CD4-positive, CD25-positive, alpha-beta regulatory T cell (primary cell): ENCODE measurements around the gene INHBB. TPM values are rescaled to one million over a fixed set of nuclear protein-coding genes. Genes with fewer than 3 reads are reported as not detected.

ENCODE experiments used
- ATAC-seq, 2 donors: fragments of 150-1000 bp; cut with Tn5 transposase; one replicate each; pipeline ENCODE4 v1.10.0; 2021; ENCODE audit warnings: low read depth in 2 of 2, moderate number of reproducible peaks in 2 of 2, moderate library complexity in 1 of 2
- DNase-seq, 3 donors: peaks; one replicate each; pipeline versions ENCODE4 v3.0.0 to v3.0.0-alpha.2; 2012 to 2022; ENCODE audit warnings: mixed read lengths in 1 of 3
- H3K27ac ChIP-seq: one replicate; pipeline ENCODE4 v1.7.0; 2013; ENCODE audit warnings: mild to moderate bottlenecking, low read length; ENCODE audit not compliant: insufficient read depth, poor library complexity, severe bottlenecking
- H3K27me3 ChIP-seq: one replicate; pipeline ENCODE4 v1.7.0; 2013; ENCODE audit warnings: low read length; ENCODE audit not compliant: control insufficient read depth, insufficient read depth
- H3K36me3 ChIP-seq: one replicate; pipeline ENCODE4 v1.7.0; 2013; ENCODE audit warnings: mild to moderate bottlenecking, low read length, moderate library complexity; ENCODE audit not compliant: control insufficient read depth, insufficient read depth
- H3K4me1 ChIP-seq: 2 replicates; pipeline ENCODE4 v1.7.0; 2013; ENCODE audit warnings: mild to moderate bottlenecking, low read length; ENCODE audit not compliant: insufficient read depth, control insufficient read depth, poor library complexity, severe bottlenecking
- H3K4me3 ChIP-seq: one replicate; pipeline ENCODE4 v1.7.0; 2013; ENCODE audit warnings: low read depth, mild to moderate bottlenecking, low read length, moderate library complexity
- H3K9me3 ChIP-seq, 2 experiments: 1 replicate in 1 of 2; 2 replicates in 1 of 2; pipeline ENCODE4 v1.7.0; 2013; ENCODE audit warnings: low read length in 2 of 2, mild to moderate bottlenecking in 1 of 2, moderate library complexity in 1 of 2; ENCODE audit not compliant: control insufficient read depth in 2 of 2
- H3K27ac Mint-ChIP-seq, 3 donors: one replicate each; pipeline ENCODE4 v1.8.0; 2020 to 2022; ENCODE audit warnings: mild to moderate bottlenecking in 3 of 3, mixed read lengths in 3 of 3, moderate library complexity in 2 of 3
- H3K27me3 Mint-ChIP-seq: one replicate; pipeline ENCODE4 v1.8.0; 2022; ENCODE audit warnings: mild to moderate bottlenecking, mixed read lengths
- H3K36me3 Mint-ChIP-seq: one replicate; pipeline ENCODE4 v1.8.0; 2020; ENCODE audit warnings: mixed read lengths
- H3K4me1 Mint-ChIP-seq, 4 donors: one replicate each; pipeline ENCODE4 v1.8.0; 2020 to 2022; ENCODE audit warnings: mixed read lengths in 4 of 4, mild to moderate bottlenecking in 1 of 4
- H3K4me3 Mint-ChIP-seq, 4 donors: one replicate each; pipeline ENCODE4 v1.8.0; 2020 to 2022; ENCODE audit warnings: mild to moderate bottlenecking in 4 of 4, mixed read lengths in 4 of 4, moderate library complexity in 3 of 4
- H3K9me3 Mint-ChIP-seq, 7 donors: one replicate each; pipeline ENCODE4 v1.8.0; 2020 to 2022; ENCODE audit warnings: mixed read lengths in 7 of 7, mild to moderate bottlenecking in 3 of 7, moderate library complexity in 2 of 7
- polyA plus RNA-seq, 4 donors: library from polyadenylated mRNA; unstranded; fragments of 300-500 nt; fragmentation: Illumina TruSeq; gene quantifications; one replicate each; pipeline ENCODE4 v1.2.3, GENCODE V29; 2021
- total RNA-seq: library from RNA; stranded (reverse); gene quantifications from one replicate; pipeline ENCODE4 v1.2.3, GENCODE V29; 2022

Gene INHBB
- total and polyA plus RNA-seq, 5 donors from 2014 or later: not detected

GRCh38 chr2:120330946-120331822, 14.8 kb upstream of the INHBB start:
- H3K4me1 ChIP-seq: no peaks in the 10 kb centered on the region
- no peak overlapping the region for H3K4me3 Mint-ChIP-seq
- H3K27me3 Mint-ChIP-seq: peaks cover 31% of the 10 kb centered on the region
- no peaks in the 10 kb centered on the region for H3K36me3 Mint-ChIP-seq
- H3K27ac Mint-ChIP-seq: no peak overlapping the region
- H3K4me1 Mint-ChIP-seq: peaks cover 0 to 2% (median 0%) of the 10 kb centered on the region in 4 donors
- peaks cover 0 to 6% (median 2%) of the 10 kb centered on the region in 7 donors for H3K9me3 Mint-ChIP-seq
- DNase-seq (no peak), ATAC-seq (no peak)
- H3K27ac ChIP-seq: no peak overlapping the region
- H3K9me3 ChIP-seq: no peaks in the 10 kb centered on the region
- no peak overlapping the region for H3K4me3 ChIP-seq
- no peaks in the 10 kb centered on the region for H3K36me3 ChIP-seq
- H3K27me3 ChIP-seq: no peaks in the 10 kb centered on the region

- DNase-seq (no peak), ATAC-seq (no peak)
- no peaks in the 10 kb centered on the region for H3K36me3 ChIP-seq
- H3K27ac ChIP-seq: no peak overlapping the region
- no peaks in the 10 kb centered on the region for H3K36me3 Mint-ChIP-seq
- H3K4me3 Mint-ChIP-seq: no peak overlapping the region
- no peak overlapping the region for H3K27ac Mint-ChIP-seq
- peaks cover 0 to 2% (median 0%) of the 10 kb centered on the region in 4 donors for H3K4me1 Mint-ChIP-seq
- no peaks in the 10 kb centered on the region for H3K4me1 ChIP-seq
- no peaks in the 10 kb centered on the region for H3K9me3 ChIP-seq
- H3K27me3 Mint-ChIP-seq: peaks cover 35% of the 10 kb centered on the region
- H3K27me3 ChIP-seq: no peaks in the 10 kb centered on the region
- no peak overlapping the region for H3K4me3 ChIP-seq
- peaks cover 0 to 6% (median 2%) of the 10 kb centered on the region in 7 donors for H3K9me3 Mint-ChIP-seq
Measured at GRCh38 chr2:120331903-120332302, 14.0 kb upstream of the INHBB start.

- Histone ChIP-seq H3K36me3 (no peaks in the 10 kb centered on the region), H3K4me3 (no peak overlapping the region), H3K4me1 (no peaks in the 10 kb centered on the region), H3K9me3 (no peaks in the 10 kb centered on the region), H3K27ac (no peak overlapping the region), H3K27me3 (no peaks in the 10 kb centered on the region)
- no peak overlapping the region for H3K4me3 Mint-ChIP-seq
- H3K27me3 Mint-ChIP-seq: peaks cover 36% of the 10 kb centered on the region
- no peak for ATAC-seq
- H3K36me3 Mint-ChIP-seq: no peaks in the 10 kb centered on the region
- peaks cover 0 to 6% (median 2%) of the 10 kb centered on the region in 7 donors for H3K9me3 Mint-ChIP-seq
- peaks cover 0 to 2% (median 0%) of the 10 kb centered on the region in 4 donors for H3K4me1 Mint-ChIP-seq
- DNase-seq: no peak
- H3K27ac Mint-ChIP-seq: no peak overlapping the region
Measured at GRCh38 chr2:120332384-120332783, 13.6 kb upstream of the INHBB start.

GRCh38 chr2:120334068-120334467, 11.9 kb upstream of the INHBB start:
- Histone ChIP-seq H3K36me3 (no peaks in the 10 kb centered on the region), H3K9me3 (no peaks in the 10 kb centered on the region), H3K27me3 (peaks cover 2% of the 10 kb centered on the region), H3K4me1 (no peaks in the 10 kb centered on the region), H3K27ac (no peak overlapping the region), H3K4me3 (no peak overlapping the region)
- Mint-ChIP-seq H3K27me3 (peaks cover 36% of the 10 kb centered on the region), H3K36me3 (no peaks in the 10 kb centered on the region), H3K27ac (no peak overlapping the region), H3K4me1 (peaks cover 0 to 4% (median 0%) of the 10 kb centered on the region in 4 donors), H3K4me3 (no peak overlapping the region), H3K9me3 (peaks cover 0 to 6% (median 2%) of the 10 kb centered on the region in 7 donors)
- ATAC-seq: no peak
- no peak for DNase-seq

- Mint-ChIP-seq H3K36me3 (no peaks in the 10 kb centered on the region), H3K9me3 (peaks cover 0 to 8% (median 0%) of the 10 kb centered on the region in 7 donors), H3K4me3 (no peak overlapping the region), H3K4me1 (peaks cover 0 to 1% (median 0%) of the 10 kb centered on the region in 4 donors), H3K27ac (no peak overlapping the region), H3K27me3 (peaks cover 34% of the 10 kb centered on the region)
- ATAC-seq: no peak
- Histone ChIP-seq H3K9me3 (no peaks in the 10 kb centered on the region), H3K4me1 (no peaks in the 10 kb centered on the region), H3K27me3 (peaks cover 5% of the 10 kb centered on the region), H3K4me3 (no peak overlapping the region), H3K36me3 (no peaks in the 10 kb centered on the region), H3K27ac (no peak overlapping the region)
- no peak for DNase-seq
Measured at GRCh38 chr2:120336749-120337148, 9.2 kb upstream of the INHBB start.

- Histone ChIP-seq H3K36me3 (no peaks in the 10 kb centered on the region), H3K27me3 (peaks cover 14% of the 10 kb centered on the region), H3K4me3 (no peak overlapping the region), H3K4me1 (no peaks in the 10 kb centered on the region), H3K9me3 (no peaks in the 10 kb centered on the region), H3K27ac (no peak overlapping the region)
- no peak overlapping the region for H3K27ac Mint-ChIP-seq
- H3K27me3 Mint-ChIP-seq: peaks cover 44% of the 10 kb centered on the region
- DNase-seq (no peak), ATAC-seq (no peak)
- peaks cover 0 to 8% (median 0%) of the 10 kb centered on the region in 7 donors for H3K9me3 Mint-ChIP-seq
- H3K4me3 Mint-ChIP-seq: no peak overlapping the region
- no peaks in the 10 kb centered on the region for H3K36me3 Mint-ChIP-seq
- H3K4me1 Mint-ChIP-seq: peaks cover 0 to 8% (median 3%) of the 10 kb centered on the region in 4 donors
Measured at GRCh38 chr2:120338015-120338414, 7.9 kb upstream of the INHBB start.

- H3K36me3 ChIP-seq: no peaks in the 10 kb centered on the region
- no peak for ATAC-seq
- peaks cover 39% of the 10 kb centered on the region for H3K27me3 Mint-ChIP-seq
- H3K4me1 Mint-ChIP-seq: peaks cover 0 to 19% (median 7%) of the 10 kb centered on the region in 4 donors
- H3K9me3 Mint-ChIP-seq: peaks cover 0 to 4% (median 0%) of the 10 kb centered on the region in 7 donors
- peaks cover 14% of the 10 kb centered on the region for H3K27me3 ChIP-seq
- DNase-seq: no peak
- no peaks in the 10 kb centered on the region for H3K9me3 ChIP-seq
- H3K4me3 Mint-ChIP-seq: no peak overlapping the region
- no peak overlapping the region for H3K27ac ChIP-seq
- no peak overlapping the region for H3K4me3 ChIP-seq
- H3K4me1 ChIP-seq: peaks cover 19% of the 10 kb centered on the region
- no peaks in the 10 kb centered on the region for H3K36me3 Mint-ChIP-seq
- H3K27ac Mint-ChIP-seq: no peak overlapping the region
Measured at GRCh38 chr2:120341977-120342376, 4.0 kb upstream of the INHBB start.
